ENCODE measurements around the gene NBAS.

GRCh38 chr2:15299904-15300520, 261.1 kb downstream of the NBAS start:
- TF ChIP-seq POLR2A (IDR thresholded peaks at IDR 0.05), result no peak
- no peak for TF ChIP-seq CTCF (IDR thresholded peaks at IDR 0.05)
- no peak for TF ChIP-seq POLR2AphosphoS5 (IDR thresholded peaks at IDR 0.05; ENCODE audit: insufficient read depth in 1 of 2, low read depth in 1 of 2)
